Naive thymus-derived CD4-positive, alpha-beta T cell (primary cell): ENCODE data around the gene FHL5. TPM values are rescaled to one million over a fixed set of nuclear protein-coding genes. Genes with fewer than 3 reads are reported as not detected.

ENCODE experiments used
- ATAC-seq: fragments of 150-1000 bp; cut with Tn5 transposase; 2 replicates; pipeline ENCODE4 v1.10.0; 2021; ENCODE audit warnings: mild to moderate bottlenecking, moderate library complexity
- CTCF ChIA-PET: fragments of 350-600 bp; sonication (Branson Sonifier 250); formaldehyde crosslinking; loops from one replicate; lab custom pipeline; 2021; ENCODE audit warnings: antibody characterized with exemption; lab: Charles Lee
- POLR2A ChIA-PET: fragments of 350-600 bp; sonication (Branson Sonifier 250); formaldehyde crosslinking; loops from one replicate; lab custom pipeline; 2021; ENCODE audit warnings: antibody characterized with exemption, inconsistent platforms; lab: Charles Lee
- DNase-seq, 9 donors: peaks; one replicate each; pipeline versions ENCODE4 v3.0.0 to v3.0.0-alpha.2; 2020 to 2022; ENCODE audit warnings: mixed read lengths in 1 of 9
- H3K27ac ChIP-seq: one replicate; pipeline ENCODE4 v1.7.0; 2013; ENCODE audit warnings: mild to moderate bottlenecking, low read depth, low read length, moderate library complexity
- H3K27me3 ChIP-seq, 2 donors: one replicate each; pipeline ENCODE4 v1.7.0; 2013; ENCODE audit warnings: low read length in 2 of 2, mild to moderate bottlenecking in 2 of 2, moderate library complexity in 2 of 2; ENCODE audit not compliant: control insufficient read depth in 2 of 2, insufficient read depth in 2 of 2
- H3K36me3 ChIP-seq, 3 experiments: 1 replicate in 2 of 3; 2 replicates in 1 of 3; pipeline ENCODE4 v1.7.0; 2013; ENCODE audit warnings: low read length in 3 of 3, mild to moderate bottlenecking in 3 of 3, moderate library complexity in 1 of 3; ENCODE audit not compliant: insufficient read depth in 3 of 3, control insufficient read depth in 2 of 3
- H3K4me1 ChIP-seq, 2 donors: one replicate each; pipeline ENCODE4 v1.7.0; 2013; ENCODE audit warnings: low read length in 2 of 2, mild to moderate bottlenecking in 2 of 2, moderate library complexity in 1 of 2; ENCODE audit not compliant: control insufficient read depth in 2 of 2, insufficient read depth in 2 of 2
- H3K4me3 ChIP-seq: 2 replicates; pipeline ENCODE4 v1.7.0; 2013; ENCODE audit warnings: mild to moderate bottlenecking, low read length
- H3K9me3 ChIP-seq, 3 experiments: 1 replicate in 2 of 3; 2 replicates in 1 of 3; pipeline ENCODE4 v1.7.0; 2013; ENCODE audit warnings: low read length in 3 of 3; ENCODE audit not compliant: control insufficient read depth in 2 of 3
- H3K27ac Mint-ChIP-seq, 9 donors: one replicate each; pipeline ENCODE4 v1.8.0; 2020 to 2022; ENCODE audit warnings: mixed read lengths in 9 of 9, mild to moderate bottlenecking in 8 of 9, moderate library complexity in 5 of 9, inconsistent platforms in 2 of 9
- H3K27me3 Mint-ChIP-seq, 5 donors: one replicate each; pipeline ENCODE4 v1.8.0; 2021 to 2022; ENCODE audit warnings: mixed read lengths in 5 of 5, mild to moderate bottlenecking in 1 of 5
- H3K36me3 Mint-ChIP-seq, 5 donors: one replicate each; pipeline ENCODE4 v1.8.0; 2020 to 2022; ENCODE audit warnings: mixed read lengths in 5 of 5, mild to moderate bottlenecking in 3 of 5, inconsistent platforms in 1 of 5
- H3K4me1 Mint-ChIP-seq, 7 donors: one replicate each; pipeline ENCODE4 v1.8.0; 2020 to 2022; ENCODE audit warnings: mixed read lengths in 7 of 7, mild to moderate bottlenecking in 3 of 7, inconsistent platforms in 1 of 7
- H3K4me3 Mint-ChIP-seq, 10 donors: one replicate each; pipeline ENCODE4 v1.8.0; 2020 to 2022; ENCODE audit warnings: mild to moderate bottlenecking in 10 of 10, mixed read lengths in 10 of 10, moderate library complexity in 6 of 10, inconsistent platforms in 2 of 10
- H3K9me3 Mint-ChIP-seq, 11 donors: one replicate each; pipeline ENCODE4 v1.8.0; 2020 to 2022; ENCODE audit warnings: mixed read lengths in 11 of 11, mild to moderate bottlenecking in 4 of 11, inconsistent platforms in 1 of 11, moderate library complexity in 1 of 11
- intact Hi-C, 2 donors: fragments of 100-400 bp; cut with micrococcal nuclease; formaldehyde crosslinking; loops; one replicate each; pipeline ENCODE4 v1.15.1; 2023
- polyA plus RNA-seq, 2 donors: library from polyadenylated mRNA; unstranded; fragments of 300-500 nt; fragmentation: Illumina TruSeq; gene quantifications; one replicate each; pipeline ENCODE4 v1.2.3, GENCODE V29; 2021
- total RNA-seq, 6 experiments: library from RNA in 5 of 6; stranded (reverse) in 5 of 6; gene quantifications; 1 replicate in 5 of 6; 2 replicates in 1 of 6; pipeline ENCODE4 v1.2.3 and lab custom pipeline; 2021 to 2026

FHL5 gene
- total and polyA plus RNA-seq, 7 experiments from 2014 or later, result not detected

DNA sequence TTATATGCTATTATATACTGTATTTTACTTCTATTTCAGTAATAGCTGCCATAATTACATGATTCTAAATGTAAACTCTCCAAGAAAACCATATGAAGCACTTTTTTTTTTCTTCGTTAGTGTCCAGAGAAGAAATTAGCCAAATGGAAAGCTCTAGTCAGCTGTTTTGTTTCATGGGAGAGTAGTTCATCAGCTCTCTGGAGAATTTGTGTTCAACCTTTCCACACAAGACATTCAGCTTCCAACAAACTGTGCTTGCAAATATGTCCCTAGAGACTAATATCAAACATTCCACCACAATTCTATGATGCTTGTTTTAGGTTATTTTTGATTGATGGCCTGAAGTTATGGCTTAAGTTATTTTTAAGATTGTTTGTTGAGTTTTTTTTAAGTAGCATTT, 19.5 kb downstream of the FHL5 start:
- ChIA-PET POLR2A (no interaction called here), CTCF (no interaction called here)
- Mint-ChIP-seq H3K27me3 (peaks cover 10 to 31% (median 13%) of the 10 kb centered on the region in 5 donors), H3K4me3 (no peak overlapping the region), H3K4me1 (no peaks in the 10 kb centered on the region), H3K9me3 (peaks cover 0 to 2% (median 0%) of the 10 kb centered on the region in 11 donors), H3K27ac (no peak overlapping the region), H3K36me3 (no peaks in the 10 kb centered on the region)
- intact Hi-C loops, result no loop called here
- Histone ChIP-seq H3K27ac (no peak overlapping the region), H3K36me3 (no peaks in the 10 kb centered on the region), H3K4me1 (no peaks in the 10 kb centered on the region), H3K27me3 (no peaks in the 10 kb centered on the region), H3K4me3 (no peak overlapping the region), H3K9me3 (no peaks in the 10 kb centered on the region)
- ATAC-seq, result no peak
- no peak for DNase-seq

DNA sequence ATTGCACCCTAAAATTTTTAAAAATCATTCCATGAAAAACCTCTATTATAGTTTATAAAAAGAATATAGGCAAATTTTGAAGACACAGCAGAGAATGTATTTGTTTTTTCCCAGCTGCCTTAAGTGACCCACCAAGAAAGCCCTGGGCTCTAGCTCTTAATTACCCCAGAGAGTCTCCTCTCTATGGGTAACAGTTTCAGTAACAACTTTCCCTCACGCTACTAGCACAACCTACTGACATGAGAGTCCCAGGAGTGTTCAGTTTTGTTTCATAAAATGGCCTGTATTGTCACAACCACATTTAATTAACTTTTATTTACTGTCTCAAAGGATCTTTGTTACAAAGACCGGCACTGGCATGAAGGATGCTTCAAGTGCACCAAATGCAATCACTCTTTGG, 41.5 kb downstream of the FHL5 start:
- no peak overlapping the region for H3K27ac Mint-ChIP-seq
- peaks cover 0 to 33% (median 22%) of the 10 kb centered on the region in 5 donors for H3K27me3 Mint-ChIP-seq
- no peaks in the 10 kb centered on the region for H3K36me3 Mint-ChIP-seq
- no peaks in the 10 kb centered on the region for H3K9me3 Mint-ChIP-seq
- H3K4me3 ChIP-seq, result no peak overlapping the region
- ATAC-seq (no peak), DNase-seq (no peak)
- H3K27ac ChIP-seq, result no peak overlapping the region
- H3K27me3 ChIP-seq, result no peaks in the 10 kb centered on the region
- no peaks in the 10 kb centered on the region for H3K4me1 ChIP-seq
- intact Hi-C loops, result no loop called here
- ChIA-PET CTCF (no interaction called here), POLR2A (no interaction called here)
- H3K36me3 ChIP-seq, result no peaks in the 10 kb centered on the region
- no peak overlapping the region for H3K4me3 Mint-ChIP-seq
- no peaks in the 10 kb centered on the region for H3K4me1 Mint-ChIP-seq
- no peaks in the 10 kb centered on the region for H3K9me3 ChIP-seq

DNA sequence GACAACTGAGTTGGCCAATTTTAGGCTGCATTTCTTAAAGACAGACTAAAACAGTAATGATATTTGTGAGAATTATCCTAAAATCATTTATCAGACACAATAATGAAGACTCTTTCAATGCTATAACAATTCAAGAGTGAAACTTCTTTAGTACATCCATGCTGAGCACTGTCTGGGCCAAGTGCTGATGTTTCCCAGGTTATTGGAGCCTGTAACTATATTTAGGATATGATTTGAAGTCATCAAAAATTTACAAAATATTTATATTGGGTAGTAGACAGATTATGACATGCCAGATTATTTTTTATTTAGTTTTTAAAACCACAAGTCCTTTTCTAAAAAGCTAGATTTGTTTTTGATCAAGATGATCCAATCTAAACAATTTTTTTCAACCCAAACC, 45.1 kb downstream of the FHL5 start:
- Mint-ChIP-seq H3K27me3 (peaks cover 0 to 25% (median 16%) of the 10 kb centered on the region in 5 donors), H3K9me3 (no peaks in the 10 kb centered on the region), H3K4me3 (no peak overlapping the region), H3K36me3 (no peaks in the 10 kb centered on the region), H3K27ac (no peak overlapping the region), H3K4me1 (no peaks in the 10 kb centered on the region)
- no peaks in the 10 kb centered on the region for H3K4me1 ChIP-seq
- H3K9me3 ChIP-seq, result no peaks in the 10 kb centered on the region
- CTCF ChIA-PET, result no interaction called here
- POLR2A ChIA-PET, result no interaction called here
- no peaks in the 10 kb centered on the region for H3K27me3 ChIP-seq
- no peak overlapping the region for H3K27ac ChIP-seq
- DNase-seq (no peak), ATAC-seq (no peak)
- no peaks in the 10 kb centered on the region for H3K36me3 ChIP-seq
- no peak overlapping the region for H3K4me3 ChIP-seq
- intact Hi-C loops, result no loop called here

DNA sequence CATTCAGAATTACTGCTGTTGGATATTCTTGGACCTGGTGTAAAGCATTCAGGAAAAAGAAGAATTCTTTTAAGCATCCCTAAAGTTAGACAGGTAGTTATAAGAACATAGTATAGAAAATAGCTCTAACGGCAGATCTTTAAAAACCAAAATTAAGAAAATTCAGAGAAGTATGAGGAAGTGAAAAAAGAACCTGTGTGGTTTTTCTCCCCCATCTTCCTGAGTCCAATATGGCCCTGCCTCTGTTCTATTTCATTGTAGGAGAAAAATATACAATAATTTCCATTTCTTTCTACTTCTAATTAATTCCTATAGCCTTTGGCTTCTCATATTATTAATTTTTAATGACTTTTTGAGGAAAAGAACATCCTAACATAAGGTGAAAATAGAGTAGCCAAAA, 47.1 kb downstream of the FHL5 start:
- Mint-ChIP-seq H3K9me3 (no peaks in the 10 kb centered on the region), H3K4me3 (no peak overlapping the region), H3K27me3 (peaks cover 4 to 24% (median 10%) of the 10 kb centered on the region in 5 donors), H3K36me3 (no peaks in the 10 kb centered on the region), H3K27ac (no peak overlapping the region), H3K4me1 (no peaks in the 10 kb centered on the region)
- Histone ChIP-seq H3K9me3 (no peaks in the 10 kb centered on the region), H3K4me1 (no peaks in the 10 kb centered on the region), H3K4me3 (no peak overlapping the region), H3K27ac (no peak overlapping the region), H3K36me3 (no peaks in the 10 kb centered on the region), H3K27me3 (no peaks in the 10 kb centered on the region)
- ATAC-seq, result no peak
- POLR2A ChIA-PET, result no interaction called here
- CTCF ChIA-PET, result no interaction called here
- DNase-seq, result no peak
- intact Hi-C loops, result no loop called here

DNA sequence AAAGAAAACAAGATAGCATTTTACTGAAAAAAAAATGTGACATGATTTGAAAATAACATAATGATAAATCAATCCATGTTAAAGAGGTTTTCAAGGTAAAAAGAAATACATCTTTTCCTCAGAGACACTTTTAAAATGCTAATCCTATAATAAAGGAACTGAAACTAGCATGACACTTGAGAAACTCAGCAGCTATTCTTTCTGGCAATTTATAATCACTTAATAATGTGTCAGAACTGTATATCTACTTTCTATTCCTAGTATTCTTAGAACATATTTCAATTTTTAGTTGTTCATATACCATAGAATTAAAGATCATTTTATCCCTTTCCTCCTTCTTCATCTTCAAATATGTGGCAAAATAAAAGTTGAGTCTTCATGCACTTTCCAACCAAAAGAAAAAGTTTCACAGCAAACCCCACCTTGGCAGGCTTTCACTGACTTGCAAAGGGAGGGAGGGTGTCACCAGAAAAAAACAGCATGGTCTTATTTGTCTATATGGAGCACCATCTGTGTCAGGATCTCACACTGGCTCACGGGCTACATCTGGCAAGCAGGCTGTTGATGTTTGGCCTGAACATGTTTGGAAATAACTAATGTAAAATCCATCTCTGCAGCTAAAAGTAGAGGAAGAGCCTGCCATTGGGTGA, 48.5 kb downstream of the FHL5 start:
- DNase-seq (no peak), ATAC-seq (no peak)
- Histone ChIP-seq H3K9me3 (no peaks in the 10 kb centered on the region), H3K27ac (no peak overlapping the region), H3K4me3 (no peak overlapping the region), H3K36me3 (no peaks in the 10 kb centered on the region), H3K4me1 (no peaks in the 10 kb centered on the region), H3K27me3 (no peaks in the 10 kb centered on the region)
- ChIA-PET POLR2A (no interaction called here), CTCF (no interaction called here)
- Mint-ChIP-seq H3K36me3 (no peaks in the 10 kb centered on the region), H3K27ac (peak overlapping the region in 1 of 9 donors; percentile 37), H3K9me3 (no peaks in the 10 kb centered on the region), H3K4me3 (no peak overlapping the region), H3K27me3 (peaks cover 4 to 20% (median 8%) of the 10 kb centered on the region in 5 donors), H3K4me1 (no peaks in the 10 kb centered on the region)
- intact Hi-C loops, result no loop called here

DNA sequence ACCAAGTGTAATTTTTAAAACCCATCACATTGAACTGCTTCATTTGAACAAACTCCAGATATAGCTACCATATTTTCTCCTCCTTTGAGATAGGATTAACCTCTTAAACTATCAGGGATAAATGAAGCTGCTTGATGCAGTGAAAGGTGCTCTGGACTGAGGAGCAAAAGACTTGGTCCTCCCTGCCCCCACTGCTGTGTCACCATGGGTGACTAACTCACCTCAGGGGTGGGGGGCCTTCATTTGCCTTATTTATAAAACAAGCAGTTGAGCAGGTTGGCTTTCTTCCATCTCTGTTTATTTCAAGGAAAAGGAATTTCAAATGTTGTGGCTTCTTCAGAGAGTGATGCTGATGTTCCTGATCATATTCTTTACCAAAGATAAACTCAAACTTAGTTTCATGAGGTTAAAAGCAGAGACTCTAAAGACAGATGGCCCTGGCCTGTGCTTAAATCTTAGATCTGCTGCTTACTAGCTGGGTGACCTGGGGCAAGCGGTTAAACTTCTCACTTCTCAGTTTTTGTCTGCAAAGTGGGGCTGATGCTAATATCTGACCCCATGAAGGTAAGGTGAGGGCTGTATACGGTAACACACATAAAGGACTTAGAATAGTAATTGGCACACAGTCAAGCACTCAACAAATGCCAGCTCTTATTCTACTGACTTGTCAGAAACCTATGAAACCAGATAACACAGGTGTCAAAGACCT, 50.5 kb downstream of the FHL5 start:
- ChIA-PET CTCF (no interaction called here), POLR2A (no interaction called here)
- Mint-ChIP-seq H3K27me3 (peaks cover 4 to 24% (median 13%) of the 10 kb centered on the region in 5 donors), H3K9me3 (no peaks in the 10 kb centered on the region), H3K36me3 (no peaks in the 10 kb centered on the region), H3K4me1 (no peaks in the 10 kb centered on the region), H3K4me3 (no peak overlapping the region), H3K27ac (no peak overlapping the region)
- no peak overlapping the region for H3K4me3 ChIP-seq
- ATAC-seq (no peak), DNase-seq (no peak)
- no peaks in the 10 kb centered on the region for H3K36me3 ChIP-seq
- H3K27me3 ChIP-seq, result no peaks in the 10 kb centered on the region
- H3K4me1 ChIP-seq, result no peaks in the 10 kb centered on the region
- H3K27ac ChIP-seq, result no peak overlapping the region
- no peaks in the 10 kb centered on the region for H3K9me3 ChIP-seq
- intact Hi-C loops, result no loop called here

DNA sequence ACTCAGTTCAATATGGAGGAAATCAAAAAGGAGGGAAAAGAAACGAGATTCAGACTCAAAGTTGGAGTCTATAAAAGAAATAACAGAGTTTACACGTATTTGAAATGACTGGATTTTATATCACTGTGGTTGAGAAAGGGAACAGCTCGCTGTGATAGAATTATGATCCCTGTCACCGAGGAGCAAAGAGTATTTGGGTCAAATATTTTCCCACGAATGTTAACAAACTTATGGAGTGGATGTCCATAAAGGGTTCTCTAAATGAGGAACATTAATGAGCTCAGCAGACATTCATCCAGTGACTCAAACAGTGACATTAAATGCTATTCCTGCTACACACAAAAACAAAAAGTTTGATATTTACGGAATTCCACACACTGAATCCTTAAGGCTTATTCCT, 57.9 kb downstream of the FHL5 start:
- DNase-seq (no peak), ATAC-seq (no peak)
- H3K4me1 ChIP-seq, result no peaks in the 10 kb centered on the region
- Mint-ChIP-seq H3K27ac (no peak overlapping the region), H3K4me1 (peaks cover 0 to 3% (median 0%) of the 10 kb centered on the region in 7 donors), H3K9me3 (no peaks in the 10 kb centered on the region), H3K4me3 (no peak overlapping the region), H3K36me3 (no peaks in the 10 kb centered on the region), H3K27me3 (peaks cover 6 to 26% (median 17%) of the 10 kb centered on the region in 5 donors)
- H3K27me3 ChIP-seq, result no peaks in the 10 kb centered on the region
- no peak overlapping the region for H3K4me3 ChIP-seq
- no peaks in the 10 kb centered on the region for H3K9me3 ChIP-seq
- no peaks in the 10 kb centered on the region for H3K36me3 ChIP-seq
- ChIA-PET CTCF (no interaction called here), POLR2A (no interaction called here)
- intact Hi-C loops, result no loop called here
- H3K27ac ChIP-seq, result no peak overlapping the region
